Measurements from ENCODE around the gene ALDH18A1.

DNA sequence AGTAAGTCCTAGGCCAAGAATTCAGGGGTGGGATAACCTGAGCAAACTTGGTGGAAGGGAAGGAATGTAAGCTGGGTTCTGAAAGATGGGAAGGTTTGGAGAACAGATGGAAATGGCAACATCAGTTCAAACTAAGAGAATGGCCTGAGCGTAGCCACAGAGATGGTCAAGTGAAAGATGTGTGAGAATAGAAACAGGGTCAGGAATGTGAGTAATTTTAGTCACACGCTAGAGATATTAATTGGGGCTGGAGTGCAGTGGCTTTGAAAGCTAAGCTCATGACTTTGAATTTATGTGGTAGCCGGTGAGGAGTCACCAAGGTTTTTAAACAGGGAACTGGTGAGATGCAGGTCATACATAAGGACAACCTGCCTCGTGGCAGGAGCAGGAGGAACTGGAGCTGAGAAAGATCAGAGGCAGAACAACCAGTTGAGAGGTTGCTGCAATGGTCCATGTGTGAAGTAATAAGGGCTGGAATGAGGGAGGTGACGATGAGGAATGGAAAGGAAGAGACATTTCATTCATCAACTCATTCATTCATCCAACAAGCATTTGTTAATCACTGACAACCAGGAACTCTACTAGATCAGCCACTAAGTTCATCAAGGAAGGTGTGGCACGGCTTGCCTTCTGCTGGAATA lies 82.4 kb downstream of the ALDH18A1 start:
- TF ChIP-seq CTCF (IDR thresholded peaks at IDR 0.05; ENCODE audit: low read depth, low read length) (no peak), POLR2A (IDR thresholded peaks at IDR 0.05; ENCODE audit: extremely low read depth, insufficient read length) (no peak), MYC (IDR thresholded peaks at IDR 0.05; ENCODE audit: low read depth, low read length) (no peak)
- TF ChIP-seq, protein P1, sequence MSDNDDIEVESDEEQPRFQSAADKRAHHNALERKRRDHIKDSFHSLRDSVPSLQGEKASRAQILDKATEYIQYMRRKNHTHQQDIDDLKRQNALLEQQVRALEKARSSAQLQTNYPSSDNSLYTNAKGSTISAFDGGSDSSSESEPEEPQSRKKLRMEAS (IDR thresholded peaks at IDR 0.05; ENCODE audit: low read depth, low read length) = no peak

Data from NB4 (cell line).